Panc1 (cell line): Measurements from ENCODE around the gene EYS.

Experiments
- CTCF ChIP-seq: fragments of 450-650 bp; IDR thresholded peaks from 2 replicates; pipeline ENCODE4 v1.5.1; 2017; ENCODE audit warnings: mild to moderate bottlenecking
- POLR2AphosphoS5 ChIP-seq: IDR thresholded peaks from 2 replicates; pipeline ENCODE4 v1.6.1; 2012; ENCODE audit warnings: mild to moderate bottlenecking, low read depth, low read length, moderate library complexity
- REST ChIP-seq, 2 experiments: IDR thresholded peaks; 2 replicates each; pipeline ENCODE4 v1.6.1; 2011 to 2012; ENCODE audit warnings: low read depth in 2 of 2, control low read depth in 1 of 2, low read length in 1 of 2, mild to moderate bottlenecking in 1 of 2, moderate library complexity in 1 of 2; ENCODE audit not compliant: insufficient read depth in 1 of 2
- TCF7L2 ChIP-seq: IDR thresholded peaks from 2 replicates; pipeline ENCODE4 v1.6.1; 2011; ENCODE audit warnings: mild to moderate bottlenecking, low read depth, low read length, inconsistent platforms

DNA sequence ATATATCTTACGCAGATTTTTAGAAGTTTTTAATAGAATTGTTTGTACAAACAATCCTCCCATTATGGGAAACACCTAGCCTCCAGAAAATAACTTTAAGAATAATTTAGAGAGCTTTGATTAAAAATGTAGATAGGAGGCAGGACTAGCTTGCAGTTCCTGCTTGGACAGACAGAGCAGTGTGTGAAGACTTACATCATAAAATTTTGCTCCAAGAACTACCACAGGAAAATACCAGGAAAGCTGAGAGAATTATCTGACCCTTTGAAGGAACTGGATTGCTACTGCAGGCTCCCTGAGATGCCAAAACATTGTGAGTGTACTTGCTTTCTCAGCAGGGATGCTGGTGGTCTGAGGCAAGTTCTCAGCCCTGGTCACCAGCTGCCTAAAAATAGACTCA lies 64.2 kb downstream of the EYS start:
- TF ChIP-seq CTCF (no peak), REST (IDR thresholded peaks at IDR 0.05; ENCODE audit: insufficient read depth in 1 of 2, low read depth in 2 of 2, low read length in 1 of 2) (no peak), POLR2AphosphoS5 (no peak), TCF7L2 (no peak)
